Measurements from ENCODE around the gene AKAP3.

The AKAP3 gene

DNA sequence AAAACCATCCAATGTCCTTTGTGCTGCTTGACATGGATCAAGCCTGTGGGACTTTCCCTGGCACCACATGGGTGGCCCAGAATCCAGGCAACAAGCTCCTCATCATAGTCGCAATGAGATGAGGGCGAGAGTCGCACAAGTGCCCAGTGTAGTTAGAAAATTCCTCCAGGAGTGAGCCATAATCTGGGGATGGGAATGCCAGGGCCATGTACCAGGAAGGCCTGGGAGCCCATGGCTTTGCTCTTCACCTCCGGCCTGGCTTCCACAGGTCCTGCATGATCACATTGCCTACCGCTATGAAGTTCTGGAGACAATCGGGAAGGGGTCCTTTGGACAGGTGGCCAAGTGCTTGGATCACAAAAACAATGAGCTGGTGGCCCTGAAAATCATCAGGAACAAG lies 53.0 kb downstream of the AKAP3 start:
- no peak for DNase-seq (ENCODE audit: low spot score)

DNA sequence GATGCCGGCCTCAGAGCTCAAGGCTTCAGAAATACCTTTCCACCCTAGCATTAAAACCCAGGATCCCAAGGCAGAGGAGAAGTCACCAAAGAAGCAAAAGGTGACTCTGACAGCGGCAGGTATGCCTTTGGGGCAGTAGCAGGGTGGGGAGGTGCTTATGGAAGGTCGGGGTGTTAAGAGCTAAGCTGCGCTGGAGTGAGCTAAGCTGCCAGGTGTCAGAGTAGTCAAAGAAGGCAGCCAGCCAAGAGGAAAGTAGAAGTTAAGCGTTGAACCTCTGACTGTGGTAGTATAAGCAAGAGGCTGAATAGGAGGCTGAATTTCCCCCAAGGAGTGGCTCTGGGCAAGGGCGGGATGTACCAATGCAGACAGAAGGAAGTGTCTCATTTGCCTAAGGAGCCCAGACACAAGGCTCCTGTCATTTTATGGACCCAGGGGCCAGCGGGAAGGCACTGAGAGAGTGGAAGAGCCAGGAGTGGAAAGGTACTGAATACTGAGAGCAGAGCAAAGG lies 57.6 kb downstream of the AKAP3 start:
- no peak for DNase-seq (ENCODE audit: low spot score)

DNA sequence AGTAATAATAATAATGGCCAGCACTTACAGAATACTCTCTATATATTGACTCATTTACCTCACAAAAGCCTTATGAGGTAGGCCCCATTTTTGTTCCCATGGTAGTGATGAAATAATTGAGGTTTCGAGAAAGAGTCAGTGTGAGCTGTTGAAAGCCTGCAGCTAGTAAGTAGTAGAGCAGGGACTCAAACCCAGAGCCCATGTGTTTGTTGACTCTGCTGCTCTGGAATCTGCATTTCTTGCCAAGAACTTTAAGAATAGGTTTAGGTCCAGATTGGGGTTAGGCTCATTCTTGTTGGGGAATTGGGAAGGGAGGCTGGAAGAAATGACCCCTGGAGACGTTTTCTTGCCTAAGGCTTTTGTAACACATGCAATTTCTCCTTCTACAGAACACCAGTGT lies 58.9 kb downstream of the AKAP3 start:
- DNase-seq (ENCODE audit: low spot score): no peak

DNA sequence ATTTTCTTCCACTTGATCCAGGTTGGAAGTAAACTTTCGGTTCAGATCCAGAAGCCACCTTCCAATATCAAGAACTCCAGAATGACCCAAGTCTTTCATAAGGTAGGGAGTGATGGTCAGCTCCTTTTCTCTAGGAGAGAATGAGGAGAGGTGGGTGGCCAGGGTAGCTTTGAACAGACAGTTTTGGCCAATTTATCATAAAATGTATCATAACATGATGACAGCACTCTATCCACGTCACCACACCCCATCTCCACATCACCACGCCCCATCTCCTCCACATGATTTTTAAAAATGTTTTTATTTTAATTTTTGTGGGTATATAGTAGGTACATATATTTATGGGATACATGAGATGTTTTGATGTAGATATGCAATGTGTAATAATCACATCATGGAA lies 59.9 kb downstream of the AKAP3 start:
- no peak for DNase-seq (ENCODE audit: low spot score)

DNA sequence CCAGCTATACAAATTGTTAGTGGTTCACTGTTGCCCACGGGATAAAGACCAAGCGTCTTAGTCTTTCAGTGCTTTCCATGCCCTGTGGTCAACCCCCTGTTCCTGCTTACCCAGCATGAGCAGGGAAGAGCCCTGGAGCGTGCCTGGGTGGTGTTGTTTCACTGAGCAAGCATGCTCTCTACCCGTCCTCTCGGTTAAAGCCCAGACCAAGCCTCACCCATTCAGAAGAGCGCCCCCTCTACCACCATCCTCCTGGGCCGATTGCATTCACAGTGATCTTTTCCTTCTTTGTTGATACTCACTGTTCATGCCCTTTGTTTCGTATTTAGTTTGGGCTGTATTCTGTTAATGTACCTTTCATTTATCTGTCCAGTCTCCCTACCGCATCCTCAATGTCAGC lies 61.7 kb downstream of the AKAP3 start:
- no peak for DNase-seq (ENCODE audit: low spot score)

DNA sequence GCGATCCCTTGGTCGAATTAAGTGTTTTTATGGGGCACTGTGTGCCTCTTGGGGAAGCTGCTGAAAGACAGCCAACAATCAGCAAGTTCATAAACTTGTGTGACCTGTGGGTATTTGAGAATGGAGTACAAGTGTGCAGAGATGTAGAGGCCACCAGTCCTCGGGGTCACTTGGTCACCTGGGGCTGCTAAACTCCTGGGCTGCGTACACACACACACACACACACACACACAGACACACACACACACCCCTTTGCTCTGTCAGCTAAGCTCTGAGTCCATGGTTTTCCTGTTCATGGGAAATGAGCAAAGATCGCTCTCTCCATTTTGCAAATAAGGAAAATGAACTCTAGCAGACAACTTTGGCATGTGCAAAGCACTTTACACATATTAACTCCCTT lies 62.4 kb downstream of the AKAP3 start:
- no peak for DNase-seq (ENCODE audit: low spot score)

DNA sequence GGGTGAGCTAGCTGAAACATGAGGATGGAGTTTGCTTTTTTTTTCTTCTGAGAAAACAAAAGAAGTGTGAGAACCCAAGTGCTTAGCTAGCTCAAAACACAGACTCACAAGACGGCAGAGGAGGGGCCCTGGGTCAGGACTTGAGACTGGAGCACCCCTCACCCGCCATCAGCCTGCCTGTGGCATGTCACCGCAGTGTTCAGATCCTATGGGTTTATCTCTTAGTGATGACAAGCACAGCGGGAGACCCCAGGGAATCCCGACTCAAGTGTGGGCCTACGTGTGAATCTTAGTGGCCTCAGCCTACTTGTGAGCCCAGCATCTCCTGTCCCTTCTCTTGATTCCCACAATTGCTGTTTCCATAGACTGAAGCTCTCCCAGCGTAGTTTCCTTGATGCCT lies 64.0 kb downstream of the AKAP3 start:
- DNase-seq (ENCODE audit: low spot score): no peak

DNA sequence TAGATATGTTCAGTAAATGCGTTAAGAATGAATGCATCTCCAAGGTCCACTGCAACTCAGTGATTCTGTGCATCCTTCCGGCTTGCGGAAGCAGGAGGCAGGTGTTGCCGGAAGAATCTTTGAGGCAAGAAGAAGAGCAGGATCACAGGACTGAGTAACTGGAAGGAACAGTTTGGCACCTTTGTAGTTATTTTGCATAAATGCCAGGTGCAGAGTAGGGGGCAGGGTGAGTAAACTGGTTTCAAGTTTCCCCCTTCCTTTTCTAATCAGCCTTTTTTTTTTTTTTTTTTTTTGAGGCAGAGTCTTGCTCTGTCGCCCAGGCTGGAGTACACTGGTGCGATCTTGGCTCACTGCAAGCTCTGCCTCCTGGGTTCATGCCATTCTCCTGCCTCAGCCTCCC lies 64.6 kb downstream of the AKAP3 start:
- DNase-seq (ENCODE audit: low spot score): no peak

DNA sequence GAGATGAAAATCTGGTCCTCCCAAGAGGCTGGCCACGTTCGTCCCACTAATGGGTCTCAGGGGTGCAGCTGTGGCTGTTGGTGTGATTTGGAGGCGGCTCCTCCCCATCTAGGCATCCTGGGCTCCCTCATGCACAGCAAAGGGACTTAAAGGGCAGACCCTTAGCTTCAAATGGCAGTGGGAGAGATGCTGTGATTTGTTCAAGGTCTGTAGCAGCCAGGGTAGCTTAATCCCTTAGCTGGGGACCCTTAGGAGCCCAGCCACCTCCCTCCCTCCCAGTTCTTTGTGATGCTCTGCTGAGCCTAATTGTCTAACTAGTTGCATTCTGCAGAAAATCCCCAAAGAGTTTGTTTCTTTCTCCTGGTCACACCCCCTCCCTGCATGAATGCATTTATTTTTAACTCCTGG lies 68.6 kb downstream of the AKAP3 start:
- no peak for DNase-seq (ENCODE audit: low spot score)

DNA sequence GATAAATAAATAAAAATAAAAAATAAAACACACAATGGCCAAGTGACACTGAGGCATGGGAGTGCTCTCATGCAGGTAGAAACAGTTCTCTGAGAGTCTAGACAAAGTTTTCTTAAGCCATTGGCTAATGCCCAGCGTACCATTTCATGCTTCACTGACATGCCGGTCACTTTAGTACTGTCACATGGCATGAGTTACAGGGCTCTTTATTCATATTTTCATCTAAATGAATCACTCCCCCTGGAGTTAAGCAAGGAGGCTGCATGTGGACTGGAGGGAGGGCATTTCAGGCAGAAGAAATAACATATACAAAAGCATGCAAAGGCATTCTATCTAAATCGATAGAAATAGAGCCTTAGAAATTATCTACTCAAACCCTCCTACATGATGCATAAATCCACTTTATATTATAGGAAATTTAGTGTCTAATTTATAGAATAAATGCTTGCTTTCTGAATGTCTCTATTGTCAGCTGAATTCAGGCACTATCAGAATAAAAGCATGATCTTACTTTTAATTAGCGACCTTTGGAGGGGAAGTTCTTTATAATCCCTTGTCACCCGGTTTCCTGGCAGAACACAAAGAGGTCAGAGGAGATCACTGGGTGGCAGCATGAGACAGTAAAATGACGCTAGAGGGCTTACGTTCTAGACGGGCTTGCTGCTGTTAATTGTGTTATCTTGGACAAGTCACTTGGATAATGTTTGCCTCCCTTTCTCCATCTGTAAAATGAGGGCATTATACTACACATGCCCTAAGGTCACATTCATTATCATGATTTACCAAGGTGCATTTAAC lies 69.3 kb downstream of the AKAP3 start:
- DNase-seq (ENCODE audit: low spot score): peak; percentile 9

DNA sequence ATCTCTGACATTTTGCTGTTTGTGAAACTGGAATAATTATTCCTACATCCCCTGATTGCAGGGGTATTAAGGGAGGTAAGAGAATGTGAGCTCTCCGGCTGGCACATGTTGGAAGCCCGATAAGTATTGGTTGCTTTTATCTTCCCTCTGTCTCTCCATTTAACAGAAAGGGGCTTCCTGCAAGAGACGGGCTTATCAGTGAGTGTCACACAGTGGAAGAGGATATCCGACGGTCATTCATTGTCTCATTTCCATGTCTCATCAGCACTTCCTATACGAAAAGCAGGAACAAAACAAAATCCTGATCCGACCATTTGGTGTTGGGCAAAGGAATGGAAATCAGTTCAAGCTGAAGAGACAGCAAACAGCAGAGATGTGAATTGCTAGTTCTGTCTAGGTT lies 76.2 kb downstream of the AKAP3 start:
- no peak for DNase-seq (ENCODE audit: low spot score)

DNA sequence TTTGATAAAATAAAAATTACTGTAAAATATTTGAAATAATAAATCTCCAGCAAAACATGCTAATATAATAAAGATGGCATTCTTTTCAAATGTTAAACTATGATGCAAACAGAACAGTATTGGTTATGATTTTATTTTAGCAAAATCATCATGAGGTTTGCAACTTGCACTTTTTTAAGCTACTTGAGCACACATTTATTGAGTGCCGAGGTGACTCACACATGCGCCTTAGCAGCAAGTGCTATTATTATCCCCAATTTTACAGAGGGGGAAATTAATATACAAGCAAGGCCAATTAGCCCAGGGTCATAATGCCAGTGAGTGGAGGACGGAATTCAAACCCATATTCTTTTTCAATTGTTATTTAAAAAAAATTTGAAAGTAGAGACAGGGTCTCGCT lies 79.6 kb downstream of the AKAP3 start:
- no peak for DNase-seq (ENCODE audit: low spot score)

DNA sequence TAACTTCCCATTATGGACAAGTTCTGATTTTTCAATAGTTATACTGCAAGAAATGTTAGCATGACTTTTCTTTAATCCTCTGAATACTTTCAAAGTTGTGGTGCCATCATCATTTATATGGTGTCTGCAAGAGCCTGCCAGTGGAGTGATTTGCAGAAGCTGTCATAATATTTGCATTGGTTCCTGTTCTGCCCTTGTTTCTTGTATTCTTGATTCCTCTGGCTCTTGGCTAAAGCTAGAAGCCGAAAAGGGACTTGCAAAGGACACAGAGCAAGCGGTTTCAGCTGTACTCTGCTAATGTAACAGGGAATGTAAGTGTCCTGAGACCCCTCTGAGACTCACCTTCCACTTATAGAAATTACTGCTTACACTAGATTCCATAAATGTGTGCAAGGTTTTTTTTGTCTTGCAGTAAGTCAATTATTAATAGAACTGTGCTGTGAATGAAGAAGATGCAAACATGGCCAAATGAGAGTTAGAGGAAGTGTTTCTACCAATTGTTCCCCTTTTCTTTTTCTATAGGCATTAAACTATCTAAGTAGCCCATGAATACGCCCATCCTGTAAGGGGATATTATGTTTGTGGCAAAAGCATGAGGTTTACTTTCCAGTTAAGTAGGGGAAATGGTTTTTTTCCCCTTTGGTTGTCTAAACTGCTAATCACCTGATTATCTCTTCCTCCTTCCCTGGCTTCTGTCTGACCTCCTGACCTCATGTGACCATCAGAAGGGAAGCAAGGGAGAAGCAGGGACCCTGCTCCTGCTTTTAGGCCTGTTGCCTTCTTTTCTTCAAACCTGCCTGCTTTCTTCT lies 81.6 kb downstream of the AKAP3 start:
- DNase-seq (ENCODE audit: low spot score): no peak

DNA sequence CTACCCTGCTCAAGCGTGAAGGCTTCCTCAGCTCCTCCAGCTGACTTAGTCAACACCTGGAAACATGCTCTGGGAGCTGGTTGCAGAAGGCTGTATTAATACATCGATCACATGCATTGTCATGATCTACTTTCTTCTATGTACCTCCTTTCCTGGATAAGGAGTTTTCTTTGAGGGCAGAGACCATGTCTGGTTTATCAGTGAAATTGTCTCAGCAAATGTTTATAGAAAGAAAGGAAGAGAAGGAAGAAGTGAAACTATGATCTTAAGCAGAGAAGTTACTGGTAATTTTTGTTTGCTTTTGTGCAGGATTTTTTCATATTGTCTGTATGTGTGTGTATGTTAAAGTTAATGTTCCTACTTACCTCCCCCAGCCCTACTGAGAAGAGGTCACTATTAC lies 82.4 kb downstream of the AKAP3 start:
- DNase-seq (ENCODE audit: low spot score): no peak

Data from LoVo (cell line).